H9 (cell line): ENCODE data around the gene THAP4. TPM values are rescaled to one million over a fixed set of nuclear protein-coding genes. Genes with fewer than 3 reads are reported as not detected.
A peak's percentile ranks its signal among the peaks of the same experiment; 100 is the strongest.

Experiments
- DNase-seq: peaks from one replicate; pipeline ENCODE4 v3.0.0-alpha.2; 2017
- H2AFZ ChIP-seq: one replicate; pipeline ENCODE4 v1.6.1; 2013; ENCODE audit warnings: mild to moderate bottlenecking, low read length, control low read depth, moderate library complexity
- H2AK5ac ChIP-seq: 2 replicates; pipeline ENCODE4 v1.6.1; 2013; ENCODE audit warnings: low read length, control low read depth, mixed read lengths; ENCODE audit not compliant: insufficient read length
- H2BK120ac ChIP-seq: one replicate; pipeline ENCODE4 v1.6.1; 2013; ENCODE audit warnings: low read depth, mild to moderate bottlenecking, low read length, control low read depth, inconsistent platforms; ENCODE audit not compliant: poor library complexity, severe bottlenecking
- H2BK12ac ChIP-seq: 2 replicates; pipeline ENCODE4 v1.6.1; 2013; ENCODE audit warnings: low read length, control low read depth, mixed read lengths, low read depth; ENCODE audit not compliant: insufficient read length
- H2BK15ac ChIP-seq: 2 replicates; pipeline ENCODE4 v1.6.1; 2013; ENCODE audit warnings: low read depth, low read length, control low read depth
- H2BK20ac ChIP-seq: one replicate; pipeline ENCODE4 v1.6.1; 2013; ENCODE audit warnings: low read depth, mild to moderate bottlenecking, low read length, control low read depth, inconsistent platforms; ENCODE audit not compliant: poor library complexity, severe bottlenecking
- H2BK5ac ChIP-seq: 2 replicates; pipeline ENCODE4 v1.6.1; 2013; ENCODE audit warnings: low read length, control low read depth, mixed read lengths; ENCODE audit not compliant: insufficient read length
- H3K14ac ChIP-seq: 2 replicates; pipeline ENCODE4 v1.6.1; 2013; ENCODE audit warnings: low read length, control low read depth; ENCODE audit not compliant: insufficient read depth
- H3K18ac ChIP-seq: 2 replicates; pipeline ENCODE4 v1.6.1; 2013; ENCODE audit warnings: low read depth, mild to moderate bottlenecking, mixed read lengths, low read length, control low read depth; ENCODE audit not compliant: insufficient read length
- H3K23ac ChIP-seq: 2 replicates; pipeline ENCODE4 v1.6.1; 2013; ENCODE audit warnings: low read length, control low read depth, mixed read lengths, low read depth; ENCODE audit not compliant: insufficient read length
- H3K23me2 ChIP-seq: 2 replicates; pipeline ENCODE4 v1.6.1; 2013; ENCODE audit warnings: low read depth, mild to moderate bottlenecking, mixed read lengths, low read length, control low read depth; ENCODE audit not compliant: insufficient read length, poor library complexity, severe bottlenecking
- H3K27ac ChIP-seq: 2 replicates; pipeline ENCODE4 v1.5.1; 2013; ENCODE audit warnings: low read length, control low read depth, mixed read lengths, low read depth; ENCODE audit not compliant: insufficient read length
- H3K27me3 ChIP-seq: 2 replicates; pipeline ENCODE4 v1.6.1; 2013; ENCODE audit warnings: low read length, control low read depth, inconsistent platforms; ENCODE audit not compliant: insufficient read depth
- H3K4ac ChIP-seq: 2 replicates; pipeline ENCODE4 v1.6.1; 2013; ENCODE audit warnings: low read depth, mild to moderate bottlenecking, control low read depth, inconsistent platforms, low read length, moderate library complexity
- H3K4me1 ChIP-seq: 2 replicates; pipeline ENCODE4 v1.6.1; 2013; ENCODE audit warnings: low read length, control low read depth, inconsistent platforms; ENCODE audit not compliant: insufficient read depth
- H3K4me2 ChIP-seq: 2 replicates; pipeline ENCODE4 v1.6.1; 2013; ENCODE audit warnings: low read length, control low read depth, mixed read lengths; ENCODE audit not compliant: insufficient read length, insufficient read depth
- H3K56ac ChIP-seq: 2 replicates; pipeline ENCODE4 v1.6.1; 2013; ENCODE audit warnings: low read depth, mild to moderate bottlenecking, mixed read lengths, low read length, control low read depth; ENCODE audit not compliant: insufficient read length
- H3K79me1 ChIP-seq: 2 replicates; pipeline ENCODE4 v1.6.1; 2013; ENCODE audit warnings: low read depth, mild to moderate bottlenecking, moderate library complexity, low read length, control low read depth, inconsistent platforms; ENCODE audit not compliant: insufficient read depth, poor library complexity, severe bottlenecking
- H3K79me2 ChIP-seq: 2 replicates; pipeline ENCODE4 v1.6.1; 2013; ENCODE audit warnings: low read length, control low read depth, inconsistent platforms; ENCODE audit not compliant: insufficient read depth
- H3K9ac ChIP-seq: 2 replicates; pipeline ENCODE4 v1.6.1; 2013; ENCODE audit warnings: low read length, control low read depth, mixed read lengths; ENCODE audit not compliant: insufficient read length; ENCODE audit errors: extremely low read depth
- H3K9me3 ChIP-seq: one replicate; pipeline ENCODE4 v1.6.1; 2013; ENCODE audit warnings: low read depth, low read length, inconsistent platforms; ENCODE audit not compliant: control insufficient read depth
- H3T11ph ChIP-seq: one replicate; pipeline ENCODE4 v1.6.1; 2013; ENCODE audit warnings: mild to moderate bottlenecking, low read length, control low read depth, inconsistent platforms
- H4K20me1 ChIP-seq: one replicate; pipeline ENCODE4 v1.6.1; 2013; ENCODE audit not compliant: control insufficient read depth, insufficient read length, insufficient read depth
- H4K5ac ChIP-seq: 2 replicates; pipeline ENCODE4 v1.6.1; 2013; ENCODE audit warnings: low read depth, mild to moderate bottlenecking, mixed read lengths, low read length, control low read depth; ENCODE audit not compliant: insufficient read length
- H4K8ac ChIP-seq: replicated peaks from 2 replicates; pipeline ENCODE4 v1.6.1; 2013; ENCODE audit warnings: low read length, control low read depth, mixed read lengths, low read depth; ENCODE audit not compliant: insufficient read length
- H4K91ac ChIP-seq: 2 replicates; pipeline ENCODE4 v1.6.1; 2013; ENCODE audit warnings: low read depth, mild to moderate bottlenecking, moderate library complexity, mixed read lengths, low read length, control low read depth; ENCODE audit not compliant: insufficient read length
- H3K27ac Mint-ChIP-seq, 3 experiments: 2 replicates in 2 of 3; 3 replicates in 1 of 3; pipeline ENCODE4 v1.8.0; 2020 to 2021; ENCODE audit warnings: mixed read lengths in 3 of 3, mild to moderate bottlenecking in 1 of 3, moderate library complexity in 1 of 3
- H3K27me3 Mint-ChIP-seq: 2 replicates; pipeline ENCODE4 v1.8.0; 2021; ENCODE audit warnings: low read depth, mild to moderate bottlenecking, moderate library complexity, mixed read lengths
- H3K36me3 Mint-ChIP-seq, 3 experiments: 2 replicates in 2 of 3; 3 replicates in 1 of 3; pipeline ENCODE4 v1.8.0; 2020 to 2021; ENCODE audit warnings: low read depth in 3 of 3, mixed read lengths in 3 of 3; ENCODE audit not compliant: insufficient read depth in 1 of 3
- H3K4me1 Mint-ChIP-seq, 2 experiments: 2 replicates each; pipeline ENCODE4 v1.8.0; 2020; ENCODE audit warnings: mixed read lengths in 2 of 2
- H3K4me3 Mint-ChIP-seq, 2 experiments: 2 replicates in 1 of 2; 3 replicates in 1 of 2; pipeline ENCODE4 v1.8.0; 2020 to 2021; ENCODE audit warnings: mild to moderate bottlenecking in 2 of 2, mixed read lengths in 2 of 2, moderate library complexity in 1 of 2
- H3K9me3 Mint-ChIP-seq, 2 experiments: 2 replicates in 1 of 2; 3 replicates in 1 of 2; pipeline ENCODE4 v1.8.0; 2020; ENCODE audit warnings: mild to moderate bottlenecking in 2 of 2, mixed read lengths in 2 of 2, moderate library complexity in 1 of 2
- whole genome bisulfite sequencing: extraction: QIAGEN DNeasy Blood & Tissue Kit; methylation state at CpG from one replicate; pipeline ENCODE4 v1.1.7; 2013; ENCODE audit warnings: missing lambda C conversion rate, low lambda C conversion rate, mixed read lengths; ENCODE audit not compliant: insufficient read length; ENCODE audit errors: extremely low coverage; 5-methylcytosine and 5-hydroxymethylcytosine counted together
- total RNA-seq: library from RNA; stranded (reverse); gene quantifications from 2 replicates; pipeline ENCODE4 v1.2.1, GENCODE V29; 2021
- TF ChIP-seq, protein P1 (sequence below): fragments of 200-600 bp; sonication (generic); conservative IDR thresholded peaks from 3 replicates; pipeline ENCODE4 v1.8.0; 2021; ENCODE audit warnings: antibody characterized with exemption, mild to moderate bottlenecking

Gene THAP4
- total RNA-seq, 1 experiment from 2014 or later, result 70.6 TPM

DNA sequence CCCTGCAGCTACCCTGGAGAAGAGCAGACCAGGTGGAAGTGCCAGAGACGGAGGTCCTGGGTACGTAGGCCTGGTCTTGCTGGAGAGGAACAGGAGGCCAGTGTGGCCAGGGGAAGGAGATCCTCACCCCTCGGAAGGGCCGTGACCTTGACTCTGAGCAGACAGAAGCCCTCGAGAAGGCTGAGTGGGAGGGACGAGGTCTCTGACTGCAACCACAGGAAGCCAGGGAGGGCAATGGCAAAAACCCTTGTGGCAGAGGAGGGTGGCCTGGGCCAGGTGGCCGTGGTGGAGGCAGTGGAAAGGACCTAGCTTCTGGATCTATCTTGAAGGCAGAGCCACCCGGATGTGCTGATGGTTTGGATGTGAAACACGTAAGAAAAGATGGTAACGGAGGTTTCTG, 28.1 kb downstream of the THAP4 start:
- H3K18ac ChIP-seq, result no peak overlapping the region
- no peaks in the 10 kb centered on the region; the same call in 1 of the 2 replicates for H3K79me2 ChIP-seq
- H4K5ac ChIP-seq, result no peak overlapping the region
- H3T11ph ChIP-seq, result no peak overlapping the region
- DNase-seq, result no peak
- no peak overlapping the region for H2BK120ac ChIP-seq
- H3K27ac ChIP-seq, result no peak overlapping the region
- peaks cover 6% of the 10 kb centered on the region for H3K23me2 ChIP-seq
- H2BK5ac ChIP-seq, result no peak overlapping the region
- no peak overlapping the region for H3K23ac ChIP-seq
- H2BK12ac ChIP-seq, result no peak overlapping the region
- H3K4ac ChIP-seq, result no peak overlapping the region
- peaks cover 5 to 8% of the 10 kb centered on the region in 2 experiments for H3K4me1 Mint-ChIP-seq
- no peak overlapping the region for H3K9ac ChIP-seq
- no peak overlapping the region for H2AFZ ChIP-seq
- H3K79me1 ChIP-seq, result no peaks in the 10 kb centered on the region
- no peak overlapping the region for H2BK15ac ChIP-seq
- no peak overlapping the region for H3K4me2 ChIP-seq
- no CpG with 5 or more reads among the region's 10 CpGs for WGBS
- H3K56ac ChIP-seq, result no peak overlapping the region
- H3K4me1 ChIP-seq, result no peaks in the 10 kb centered on the region
- no peak overlapping the region for H2BK20ac ChIP-seq
- no peaks in the 10 kb centered on the region for H3K27me3 ChIP-seq
- no peak overlapping the region for H3K14ac ChIP-seq
- peak overlapping the region; percentile 54 to 76 for H3K4me3 Mint-ChIP-seq
- no peak overlapping the region; a peak in 1 of 7 replicates for H3K27ac Mint-ChIP-seq
- TF ChIP-seq, protein P1, sequence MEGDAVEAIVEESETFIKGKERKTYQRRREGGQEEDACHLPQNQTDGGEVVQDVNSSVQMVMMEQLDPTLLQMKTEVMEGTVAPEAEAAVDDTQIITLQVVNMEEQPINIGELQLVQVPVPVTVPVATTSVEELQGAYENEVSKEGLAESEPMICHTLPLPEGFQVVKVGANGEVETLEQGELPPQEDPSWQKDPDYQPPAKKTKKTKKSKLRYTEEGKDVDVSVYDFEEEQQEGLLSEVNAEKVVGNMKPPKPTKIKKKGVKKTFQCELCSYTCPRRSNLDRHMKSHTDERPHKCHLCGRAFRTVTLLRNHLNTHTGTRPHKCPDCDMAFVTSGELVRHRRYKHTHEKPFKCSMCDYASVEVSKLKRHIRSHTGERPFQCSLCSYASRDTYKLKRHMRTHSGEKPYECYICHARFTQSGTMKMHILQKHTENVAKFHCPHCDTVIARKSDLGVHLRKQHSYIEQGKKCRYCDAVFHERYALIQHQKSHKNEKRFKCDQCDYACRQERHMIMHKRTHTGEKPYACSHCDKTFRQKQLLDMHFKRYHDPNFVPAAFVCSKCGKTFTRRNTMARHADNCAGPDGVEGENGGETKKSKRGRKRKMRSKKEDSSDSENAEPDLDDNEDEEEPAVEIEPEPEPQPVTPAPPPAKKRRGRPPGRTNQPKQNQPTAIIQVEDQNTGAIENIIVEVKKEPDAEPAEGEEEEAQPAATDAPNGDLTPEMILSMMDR, result no peak
- H4K91ac ChIP-seq, result no peak overlapping the region
- H3K27me3 Mint-ChIP-seq, result no peaks in the 10 kb centered on the region
- no peak overlapping the region for H4K8ac ChIP-seq
- peaks cover 4 to 15% (median 13%) of the 10 kb centered on the region in 3 experiments; a peak in 6 of 7 replicates for H3K36me3 Mint-ChIP-seq
- H3K9me3 ChIP-seq, result no peaks in the 10 kb centered on the region
- no peak overlapping the region for H2AK5ac ChIP-seq
- no peaks in the 10 kb centered on the region for H3K9me3 Mint-ChIP-seq
- H4K20me1 ChIP-seq, result no peaks in the 10 kb centered on the region
